MM.1S (cell line): ENCODE results near the gene SNTG2.

Experiments used
- DNase-seq: peaks from one replicate; pipeline ENCODE4 v3.0.0-alpha.2; 2015
- H2AFZ ChIP-seq: fragments of 300-600 bp; sonication (generic); 2 replicates; pipeline ENCODE4 v1.6.0; 2016; ENCODE audit warnings: antibody characterized with exemption, low read length
- H3F3A ChIP-seq: fragments of 300-600 bp; sonication (generic); 2 replicates; pipeline ENCODE4 v1.6.1; 2016; ENCODE audit warnings: mild to moderate bottlenecking, antibody characterized with exemption, low read length, moderate library complexity, mixed read lengths; ENCODE audit not compliant: insufficient read depth
- H3K27ac ChIP-seq: fragments of 300-600 bp; sonication (generic); 2 replicates; pipeline ENCODE4 v1.5.1; 2016; ENCODE audit warnings: mild to moderate bottlenecking, low read length
- H3K27me3 ChIP-seq: fragments of 300-600 bp; sonication (generic); replicated peaks from 2 replicates; pipeline ENCODE4 v1.6.0; 2016; ENCODE audit warnings: low read length; ENCODE audit not compliant: insufficient read depth
- H3K36me3 ChIP-seq: fragments of 300-600 bp; sonication (generic); replicated peaks from 2 replicates; pipeline ENCODE4 v1.6.1; 2016; ENCODE audit warnings: mild to moderate bottlenecking, low read length, mixed read lengths; ENCODE audit not compliant: insufficient read depth
- H3K4me1 ChIP-seq: fragments of 300-600 bp; sonication (generic); 2 replicates; pipeline ENCODE4 v1.6.1; 2016; ENCODE audit warnings: low read length, mixed read lengths
- H3K4me2 ChIP-seq: fragments of 300-600 bp; sonication (generic); 2 replicates; pipeline ENCODE4 v1.6.0; 2016; ENCODE audit warnings: low read depth, low read length
- H3K4me3 ChIP-seq: fragments of 300-600 bp; sonication (generic); 2 replicates; pipeline ENCODE4 v1.5.1; 2016; ENCODE audit warnings: low read length, mixed read lengths
- H3K79me2 ChIP-seq: fragments of 300-600 bp; sonication (generic); 2 replicates; pipeline ENCODE4 v1.6.1; 2016; ENCODE audit warnings: mixed run types, low read length, mixed read lengths
- H3K9ac ChIP-seq: fragments of 300-600 bp; sonication (generic); 2 replicates; pipeline ENCODE4 v1.6.1; 2016; ENCODE audit warnings: low read length, mixed read lengths
- H3K9me2 ChIP-seq: fragments of 300-600 bp; sonication (generic); replicated peaks from 2 replicates; pipeline ENCODE4 v1.6.1; 2016; ENCODE audit warnings: mild to moderate bottlenecking, low read length, mixed read lengths; ENCODE audit not compliant: insufficient read depth
- H3K9me3 ChIP-seq: fragments of 300-600 bp; sonication (generic); replicated peaks from 2 replicates; pipeline ENCODE4 v1.6.1; 2016; ENCODE audit warnings: mild to moderate bottlenecking, low read length, mixed read lengths; ENCODE audit not compliant: insufficient read depth
- H4K20me1 ChIP-seq: fragments of 300-600 bp; sonication (generic); 2 replicates; pipeline ENCODE4 v1.6.1; 2016; ENCODE audit warnings: mild to moderate bottlenecking, low read length, moderate library complexity, mixed read lengths; ENCODE audit not compliant: insufficient read depth
- EZH2 ChIP-seq: fragments of 300-600 bp; sonication (generic); optimal IDR thresholded peaks from 2 replicates; pipeline ENCODE3; 2017; ENCODE audit warnings: low read depth, mild to moderate bottlenecking, antibody characterized with exemption, low read length, mixed read lengths
- EZH2phosphoT487 ChIP-seq: fragments of 300-600 bp; sonication (generic); IDR thresholded peaks from 2 replicates; pipeline ENCODE4 v1.6.1; 2018; ENCODE audit warnings: antibody characterized with exemption, low read length
- TF ChIP-seq, protein P1 (sequence below): fragments of 300-600 bp; sonication (generic); IDR thresholded peaks from 2 replicates; pipeline ENCODE4 v1.5.1; 2016; ENCODE audit warnings: antibody characterized with exemption, low read length, mixed read lengths

Gene SNTG2

DNA sequence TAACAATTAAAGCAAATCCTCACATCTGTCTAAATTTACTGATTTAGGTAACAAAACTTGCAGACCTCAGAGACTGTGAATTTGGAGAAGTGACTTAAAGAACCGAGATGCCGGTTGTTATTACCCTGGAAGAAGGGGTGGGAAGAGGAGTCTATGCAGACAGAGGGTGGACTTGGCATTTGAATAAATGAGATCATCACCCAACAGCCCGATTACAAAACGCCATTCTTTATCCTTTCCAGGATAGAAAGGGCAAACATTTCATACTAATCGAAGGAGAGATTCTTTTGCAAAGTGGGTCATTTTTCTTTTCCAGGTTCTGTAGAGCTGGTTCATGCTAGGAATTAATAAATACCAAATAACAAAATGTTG lies 389.5 kb downstream of the SNTG2 start:
- H3K36me3 ChIP-seq, result no peaks in the 10 kb centered on the region
- H3K4me1 ChIP-seq, result no peaks in the 10 kb centered on the region
- no peaks in the 10 kb centered on the region for H3F3A ChIP-seq
- no peak overlapping the region for H3K27ac ChIP-seq
- H3K9me3 ChIP-seq, result no peaks in the 10 kb centered on the region
- TF ChIP-seq, protein P1, sequence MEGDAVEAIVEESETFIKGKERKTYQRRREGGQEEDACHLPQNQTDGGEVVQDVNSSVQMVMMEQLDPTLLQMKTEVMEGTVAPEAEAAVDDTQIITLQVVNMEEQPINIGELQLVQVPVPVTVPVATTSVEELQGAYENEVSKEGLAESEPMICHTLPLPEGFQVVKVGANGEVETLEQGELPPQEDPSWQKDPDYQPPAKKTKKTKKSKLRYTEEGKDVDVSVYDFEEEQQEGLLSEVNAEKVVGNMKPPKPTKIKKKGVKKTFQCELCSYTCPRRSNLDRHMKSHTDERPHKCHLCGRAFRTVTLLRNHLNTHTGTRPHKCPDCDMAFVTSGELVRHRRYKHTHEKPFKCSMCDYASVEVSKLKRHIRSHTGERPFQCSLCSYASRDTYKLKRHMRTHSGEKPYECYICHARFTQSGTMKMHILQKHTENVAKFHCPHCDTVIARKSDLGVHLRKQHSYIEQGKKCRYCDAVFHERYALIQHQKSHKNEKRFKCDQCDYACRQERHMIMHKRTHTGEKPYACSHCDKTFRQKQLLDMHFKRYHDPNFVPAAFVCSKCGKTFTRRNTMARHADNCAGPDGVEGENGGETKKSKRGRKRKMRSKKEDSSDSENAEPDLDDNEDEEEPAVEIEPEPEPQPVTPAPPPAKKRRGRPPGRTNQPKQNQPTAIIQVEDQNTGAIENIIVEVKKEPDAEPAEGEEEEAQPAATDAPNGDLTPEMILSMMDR, result no peak
- TF ChIP-seq EZH2 (no peak), EZH2phosphoT487 (no peak)
- no peaks in the 10 kb centered on the region for H4K20me1 ChIP-seq
- no peak overlapping the region for H2AFZ ChIP-seq
- H3K4me2 ChIP-seq, result no peak overlapping the region
- no peak overlapping the region for H3K4me3 ChIP-seq
- no peaks in the 10 kb centered on the region for H3K27me3 ChIP-seq
- no peak overlapping the region for H3K9ac ChIP-seq
- no peak for DNase-seq
- no peaks in the 10 kb centered on the region for H3K9me2 ChIP-seq
- no peaks in the 10 kb centered on the region for H3K79me2 ChIP-seq

DNA sequence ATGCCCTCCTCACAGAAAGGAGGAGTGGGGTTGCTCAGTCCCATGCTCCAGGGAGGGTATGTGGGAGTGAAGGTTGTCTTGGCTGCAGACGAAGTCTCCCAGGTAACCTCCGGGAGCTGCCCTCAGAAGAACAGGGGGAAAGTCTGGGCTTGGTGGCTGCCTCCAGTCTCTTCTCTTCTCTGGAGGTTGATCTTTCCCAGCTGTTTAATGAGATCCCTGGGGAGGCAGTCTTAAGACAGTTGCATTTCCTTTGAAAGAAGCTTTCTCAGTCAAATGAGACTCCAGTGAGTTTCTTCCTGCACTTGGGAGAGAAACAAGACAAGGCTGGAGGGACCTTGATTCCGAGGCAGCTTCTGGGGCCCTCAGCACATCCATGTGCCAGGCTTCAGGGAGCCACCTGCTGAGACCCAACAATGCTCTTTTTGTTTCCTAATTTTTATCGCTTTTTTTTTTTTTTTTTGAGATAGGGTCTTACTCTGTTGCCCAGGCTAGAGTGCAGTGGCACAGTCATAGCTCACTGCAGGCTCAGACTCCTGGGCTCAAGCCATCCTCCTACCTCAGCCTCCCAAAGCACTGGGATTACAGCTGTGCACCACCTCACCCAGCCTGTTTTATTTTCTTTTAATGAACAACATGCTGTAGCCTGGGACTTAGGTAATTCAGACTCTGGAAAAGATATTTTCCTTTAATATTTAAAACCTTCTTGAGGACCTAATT lies 390.9 kb downstream of the SNTG2 start:
- Histone ChIP-seq H3K9ac (no peak overlapping the region), H3K27me3 (no peaks in the 10 kb centered on the region), H3F3A (no peaks in the 10 kb centered on the region), H3K79me2 (no peaks in the 10 kb centered on the region), H4K20me1 (no peaks in the 10 kb centered on the region), H2AFZ (no peak overlapping the region), H3K4me2 (no peak overlapping the region), H3K36me3 (no peaks in the 10 kb centered on the region), H3K27ac (no peak overlapping the region), H3K9me2 (no peaks in the 10 kb centered on the region), H3K9me3 (no peaks in the 10 kb centered on the region), H3K4me1 (no peaks in the 10 kb centered on the region), H3K4me3 (no peak overlapping the region)
- TF ChIP-seq EZH2 (no peak), EZH2phosphoT487 (no peak)
- DNase-seq, result no peak

DNA sequence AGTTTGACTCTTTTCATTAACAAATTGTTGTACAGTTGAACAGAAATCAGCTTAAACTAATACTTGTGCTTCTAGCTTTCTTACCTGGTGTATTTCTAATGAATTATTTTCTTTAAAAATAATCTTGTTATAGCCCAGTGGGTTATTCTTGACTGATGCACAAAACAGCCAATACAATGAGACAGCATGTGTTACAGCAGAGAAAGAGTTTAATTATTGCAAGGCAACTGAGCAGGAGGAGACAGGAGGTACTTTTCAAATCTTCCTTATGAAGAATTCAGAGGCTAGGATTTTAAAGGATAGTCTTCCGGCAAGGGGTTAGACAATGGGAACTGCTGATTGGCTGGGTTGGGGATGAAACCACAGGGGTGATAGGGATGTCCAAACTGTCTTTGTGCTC lies 398.1 kb downstream of the SNTG2 start:
- Histone ChIP-seq H3K9ac (no peak overlapping the region), H2AFZ (no peak overlapping the region), H3K4me3 (no peak overlapping the region), H3K27me3 (no peaks in the 10 kb centered on the region), H3K9me3 (no peaks in the 10 kb centered on the region), H3K4me2 (no peak overlapping the region), H3K79me2 (no peaks in the 10 kb centered on the region), H3K27ac (no peak overlapping the region), H3K9me2 (no peaks in the 10 kb centered on the region), H3K36me3 (no peaks in the 10 kb centered on the region), H4K20me1 (no peaks in the 10 kb centered on the region), H3K4me1 (no peaks in the 10 kb centered on the region), H3F3A (no peaks in the 10 kb centered on the region)
- TF ChIP-seq, protein P1, result no peak
- TF ChIP-seq EZH2phosphoT487 (no peak), EZH2 (no peak)
- no peak for DNase-seq

DNA sequence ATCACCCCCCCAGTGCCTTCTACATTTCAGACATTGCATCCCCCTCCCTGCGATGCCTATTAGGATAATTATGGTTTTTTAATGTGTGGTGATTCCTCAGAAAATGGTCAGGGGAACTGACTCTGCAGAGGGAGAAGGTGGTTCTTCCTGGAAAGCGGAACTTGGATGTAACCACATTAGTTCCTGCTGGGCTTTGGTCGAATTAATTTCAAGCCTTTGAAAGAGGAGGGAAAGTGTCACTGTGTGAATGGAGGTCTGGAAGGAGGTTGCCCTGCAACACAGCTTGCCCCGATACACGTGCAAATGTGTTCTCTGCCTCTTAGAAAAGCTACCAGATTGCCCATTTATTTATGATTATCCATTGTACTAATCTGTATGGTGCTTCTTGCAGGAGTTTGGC lies 399.5 kb downstream of the SNTG2 start:
- Histone ChIP-seq H3K79me2 (no peaks in the 10 kb centered on the region), H3K4me2 (no peak overlapping the region), H3K9me3 (no peaks in the 10 kb centered on the region), H3K4me3 (no peak overlapping the region), H3K27ac (no peak overlapping the region), H2AFZ (no peak overlapping the region), H3K36me3 (no peaks in the 10 kb centered on the region), H3K9me2 (no peaks in the 10 kb centered on the region), H3F3A (no peaks in the 10 kb centered on the region), H3K9ac (no peak overlapping the region), H3K4me1 (no peaks in the 10 kb centered on the region), H4K20me1 (no peaks in the 10 kb centered on the region), H3K27me3 (no peaks in the 10 kb centered on the region)
- TF ChIP-seq, protein P1, result no peak
- DNase-seq, result no peak
